HG03432 (cell line): ENCODE results near the gene TBL1X.

Experiments used
- ATAC-seq: cut with Tn5 transposase; IDR thresholded peaks from one replicate; pipeline ENCODE4 v1.9.1; 2021; ENCODE audit warnings: mild to moderate bottlenecking, moderate library complexity; ENCODE audit not compliant: unreplicated experiment

The TBL1X gene

GRCh38 chrX:9786798-9787635 is 322.2 kb downstream of the TBL1X start:
- no peak for ATAC-seq

DNA sequence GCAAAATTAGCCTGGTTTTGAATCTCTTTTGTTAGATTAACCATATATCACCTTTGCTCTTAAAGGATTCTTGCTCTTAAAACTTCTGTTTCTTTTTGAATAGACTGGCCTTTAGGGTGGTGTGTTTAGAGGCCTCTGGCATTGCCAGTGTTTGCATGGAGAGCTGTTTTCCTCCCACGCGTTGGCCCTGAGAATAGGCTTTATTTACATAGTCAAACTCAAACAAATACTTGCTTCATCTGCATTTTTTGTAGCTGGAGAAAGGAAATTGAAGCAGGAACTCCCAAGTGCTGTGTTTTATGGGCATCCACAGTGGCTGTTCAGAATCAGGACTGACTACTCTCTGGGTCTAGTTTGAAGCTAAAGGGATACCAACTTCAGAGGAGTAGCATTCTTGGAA is 324.1 kb downstream of the TBL1X start:
- ATAC-seq: no peak

GRCh38 chrX:9789555-9789954 is 324.7 kb downstream of the TBL1X start:
- no peak for ATAC-seq
